Upper lobe of left lung (tissue), 6 donors: ENCODE measurements around the gene CELSR1. TPM values are rescaled to one million over a fixed set of nuclear protein-coding genes. Genes with fewer than 3 reads are reported as not detected.

ENCODE experiments used
- ATAC-seq, 2 donors: fragments of 200-7000 bp; cut with Tn5 transposase; one replicate each; pipeline ENCODE4 v1.9.1; 2022; ENCODE audit warnings: mild to moderate bottlenecking in 2 of 2, moderate library complexity in 2 of 2; ENCODE audit not compliant: low FRiP score in 2 of 2
- DNase-seq, 2 donors: peaks; one replicate each; pipeline ENCODE4 v3.0.0-alpha.2; 2019 to 2020
- H3K27ac ChIP-seq, 4 donors: fragments of 200-600 bp; sonication (generic); one replicate each; pipeline ENCODE4 v1.5.1; 2016 to 2019
- H3K27me3 ChIP-seq, 4 donors: fragments of 200-600 bp; sonication (generic); one replicate each; pipeline ENCODE4 v1.5.1; 2017 to 2019
- H3K36me3 ChIP-seq, 4 donors: fragments of 200-600 bp; sonication (generic); one replicate each; pipeline ENCODE4 v1.5.1; 2016 to 2019
- H3K4me1 ChIP-seq, 4 donors: fragments of 200-600 bp; sonication (generic); one replicate each; pipeline ENCODE4 v1.5.1; 2018 to 2019
- H3K4me3 ChIP-seq, 4 donors: fragments of 200-600 bp; sonication (generic); one replicate each; pipeline ENCODE4 v1.5.1; 2017 to 2019; ENCODE audit warnings: mild to moderate bottlenecking in 2 of 4, moderate library complexity in 1 of 4
- H3K9me3 ChIP-seq, 4 donors: fragments of 200-600 bp; sonication (generic); one replicate each; pipeline ENCODE4 v1.5.1; 2018 to 2019
- EP300 ChIP-seq, 4 donors: sonication (generic); formaldehyde crosslinking; IDR thresholded peaks; one replicate each; pipeline ENCODE4 v1.5.1; 2017; ENCODE audit warnings: antibody characterized with exemption in 4 of 4, control low read depth in 2 of 4
- POLR2A ChIP-seq, 4 donors: fragments of 450-650 bp; IDR thresholded peaks; one replicate each; pipeline ENCODE4 v1.5.1; 2016 to 2017; ENCODE audit warnings: antibody characterized with exemption in 4 of 4, mild to moderate bottlenecking in 2 of 4
- POLR2AphosphoS5 ChIP-seq, 2 donors: sonication (generic); formaldehyde crosslinking; IDR thresholded peaks; one replicate each; pipeline ENCODE4 v1.5.1; 2017; ENCODE audit warnings: antibody characterized with exemption in 2 of 2
- WGBS, 2 donors: methylation state at CpG; one replicate each; pipeline ENCODE4 v1.1.5; 2017 to 2018; 5-methylcytosine and 5-hydroxymethylcytosine counted together
- total RNA-seq, 6 donors: library from RNA; depleted of rRNA in 4 of 6; stranded (reverse); fragments of >200 nt in 4 of 6; gene quantifications; one replicate each; pipeline versions ENCODE4 v1.1.0 to v1.2.1, GENCODE V29; 2016 to 2021
- TF ChIP-seq, protein P1 (sequence below), 6 experiments: fragments of 450-650 bp in 4 of 6; fragments of 200-600 bp in 2 of 6; sonication (generic) in 2 of 6; IDR thresholded peaks; one replicate each; pipeline ENCODE4 v1.5.1; 2016 to 2019; ENCODE audit warnings: antibody characterized with exemption in 6 of 6
- donor health status: DM: no; HTN: no; CAD: no; lungs with moderate emphysema.
- donor health status: DM: no; HTN: yes; CAD: no; lungs with severe emphysema.

CELSR1 gene
- total RNA-seq, 6 donors from 2014 or later, result 45.1 to 145 (median 80.1) TPM

DNA sequence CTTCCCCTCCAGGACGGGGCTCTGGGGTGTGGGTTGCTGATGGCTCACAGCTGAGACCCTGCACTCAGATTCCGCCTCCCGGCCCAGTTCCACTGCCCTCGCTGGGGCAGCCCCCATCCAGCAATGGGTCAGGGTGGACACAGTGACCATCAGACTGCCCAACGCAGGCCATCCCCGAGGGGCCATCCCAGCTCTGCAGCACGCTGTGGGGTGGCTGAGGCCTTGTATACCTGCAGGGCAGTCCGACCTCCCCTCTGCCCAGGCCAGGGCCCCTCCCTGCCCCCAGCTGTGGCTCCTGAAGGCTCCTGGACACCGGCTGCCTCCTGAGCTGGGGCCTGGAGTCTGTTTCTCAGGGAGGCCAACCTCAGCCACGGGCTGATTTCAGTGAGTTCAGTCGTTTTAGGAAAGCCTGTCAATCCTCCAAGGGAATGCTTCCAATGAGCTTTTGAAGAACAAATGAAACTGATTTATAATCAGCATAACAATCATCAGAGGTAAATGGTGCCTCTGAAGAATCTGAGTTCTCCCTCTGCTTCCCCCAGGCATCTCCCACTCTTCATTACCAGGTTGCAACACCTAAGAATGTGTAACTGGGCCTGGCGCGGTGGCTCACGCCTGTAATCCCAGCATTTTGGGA lies 95.1 kb downstream of the CELSR1 start:
- WGBS, 2 donors, result 85 to 95% methylated on average over 7 to 14 of the region's 14 CpGs
- Histone ChIP-seq H3K36me3 (no peaks in the 10 kb centered on the region), H3K4me1 (peaks cover 0 to 41% (median 21%) of the 10 kb centered on the region in 4 donors), H3K4me3 (no peak overlapping the region), H3K27ac (peak overlapping the region; percentile 75 to 87 (median 80)), H3K9me3 (no peaks in the 10 kb centered on the region), H3K27me3 (no peaks in the 10 kb centered on the region)
- DNase-seq (peak in 1 of 2 donors; percentile 58), ATAC-seq (no peak)
- TF ChIP-seq POLR2AphosphoS5 (IDR thresholded peaks at IDR 0.05) (no peak), POLR2A (IDR thresholded peaks at IDR 0.05) (no peak), EP300 (IDR thresholded peaks at IDR 0.05) (no peak)
- TF ChIP-seq, protein P1, sequence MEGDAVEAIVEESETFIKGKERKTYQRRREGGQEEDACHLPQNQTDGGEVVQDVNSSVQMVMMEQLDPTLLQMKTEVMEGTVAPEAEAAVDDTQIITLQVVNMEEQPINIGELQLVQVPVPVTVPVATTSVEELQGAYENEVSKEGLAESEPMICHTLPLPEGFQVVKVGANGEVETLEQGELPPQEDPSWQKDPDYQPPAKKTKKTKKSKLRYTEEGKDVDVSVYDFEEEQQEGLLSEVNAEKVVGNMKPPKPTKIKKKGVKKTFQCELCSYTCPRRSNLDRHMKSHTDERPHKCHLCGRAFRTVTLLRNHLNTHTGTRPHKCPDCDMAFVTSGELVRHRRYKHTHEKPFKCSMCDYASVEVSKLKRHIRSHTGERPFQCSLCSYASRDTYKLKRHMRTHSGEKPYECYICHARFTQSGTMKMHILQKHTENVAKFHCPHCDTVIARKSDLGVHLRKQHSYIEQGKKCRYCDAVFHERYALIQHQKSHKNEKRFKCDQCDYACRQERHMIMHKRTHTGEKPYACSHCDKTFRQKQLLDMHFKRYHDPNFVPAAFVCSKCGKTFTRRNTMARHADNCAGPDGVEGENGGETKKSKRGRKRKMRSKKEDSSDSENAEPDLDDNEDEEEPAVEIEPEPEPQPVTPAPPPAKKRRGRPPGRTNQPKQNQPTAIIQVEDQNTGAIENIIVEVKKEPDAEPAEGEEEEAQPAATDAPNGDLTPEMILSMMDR (IDR thresholded peaks at IDR 0.05), result no peak

DNA sequence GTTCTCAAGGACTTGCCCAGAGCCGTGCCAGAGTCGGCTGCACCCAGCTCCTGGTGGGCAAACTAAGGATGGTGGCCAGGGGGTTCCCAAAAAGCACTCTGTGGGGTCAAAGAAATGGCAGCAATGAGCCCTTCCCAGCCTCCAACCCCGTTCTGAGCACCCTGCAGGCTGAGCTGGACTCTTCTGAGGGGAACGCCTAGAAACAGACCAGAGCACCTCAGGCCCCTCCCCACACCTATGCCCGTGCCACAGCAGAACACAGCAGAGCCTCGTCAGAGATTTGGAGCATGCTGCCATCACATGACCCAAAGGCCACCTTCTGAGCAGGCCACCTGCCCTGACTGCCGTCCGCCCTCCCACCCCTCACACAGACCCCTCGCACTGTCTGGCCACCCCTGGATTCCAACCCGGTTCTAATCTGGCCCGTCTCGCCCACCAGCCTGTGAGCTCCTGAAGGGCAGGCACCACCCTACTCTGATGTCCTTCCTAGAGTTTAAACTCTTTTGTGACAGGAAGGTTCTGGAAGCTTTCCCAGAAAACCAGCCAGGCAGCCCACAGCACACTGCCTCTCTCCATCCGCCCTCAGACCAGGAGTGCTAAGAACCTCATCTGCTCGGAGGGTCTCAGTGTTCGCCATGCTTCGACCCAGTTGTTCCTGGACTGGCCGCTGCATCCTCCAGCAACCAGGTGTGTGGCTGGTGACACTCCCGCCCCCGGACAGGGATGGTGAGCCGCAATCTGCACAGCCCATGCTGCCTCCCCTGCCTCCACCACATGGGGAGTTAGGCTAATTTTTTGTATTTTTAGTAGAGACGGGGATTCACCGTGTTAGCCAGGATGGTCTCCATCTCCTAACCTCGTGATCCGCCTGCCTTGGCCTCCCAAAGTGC lies 97.6 kb downstream of the CELSR1 start:
- TF ChIP-seq, protein P1 (IDR thresholded peaks at IDR 0.05), result no peak
- no peak for TF ChIP-seq POLR2A (IDR thresholded peaks at IDR 0.05)
- no peak for TF ChIP-seq EP300 (IDR thresholded peaks at IDR 0.05)
- no peak for TF ChIP-seq POLR2AphosphoS5 (IDR thresholded peaks at IDR 0.05)
- no peaks in the 10 kb centered on the region for H3K27me3 ChIP-seq
- ATAC-seq (no peak), DNase-seq (peak; percentile 41 to 61)
- H3K9me3 ChIP-seq, result no peaks in the 10 kb centered on the region
- peak overlapping the region in 2 of 4 donors; percentile 49 to 52 for H3K27ac ChIP-seq
- 79 to 90% methylated on average over 19 to 24 of the region's 24 CpGs for WGBS, 2 donors
- H3K4me3 ChIP-seq, result no peak overlapping the region
- peaks cover 0 to 28% (median 12%) of the 10 kb centered on the region in 4 donors for H3K4me1 ChIP-seq
- H3K36me3 ChIP-seq, result no peaks in the 10 kb centered on the region

DNA sequence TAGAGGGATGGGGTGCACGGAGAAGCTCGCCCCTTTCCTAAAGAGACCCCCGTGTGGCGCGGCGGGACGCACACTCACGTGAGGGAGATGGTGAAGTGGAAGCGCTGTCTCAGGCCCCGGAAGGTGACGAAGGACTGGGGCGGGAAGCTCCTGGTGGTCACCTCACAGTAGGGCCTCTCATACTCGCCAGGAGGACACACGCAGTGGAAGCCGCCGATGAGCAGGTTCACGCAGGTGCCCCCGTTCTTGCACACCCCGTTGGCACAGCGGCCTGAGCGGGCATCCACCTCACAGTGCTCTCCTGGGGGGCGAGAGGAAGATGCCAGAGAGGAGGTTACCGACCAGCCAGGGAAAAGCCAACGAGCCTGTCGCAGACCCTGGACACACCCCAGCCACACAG lies 98.3 kb downstream of the CELSR1 start:
- Histone ChIP-seq H3K9me3 (no peaks in the 10 kb centered on the region), H3K27me3 (no peaks in the 10 kb centered on the region), H3K27ac (peak overlapping the region in 2 of 4 donors; percentile 49 to 52), H3K4me1 (peaks cover 0 to 22% (median 12%) of the 10 kb centered on the region in 4 donors), H3K36me3 (no peaks in the 10 kb centered on the region), H3K4me3 (no peak overlapping the region)
- DNase-seq, result peak in 1 of 2 donors; percentile 64
- no peak for ATAC-seq
- 92 to 94% methylated on average over 6 to 25 of the region's 25 CpGs for WGBS, 2 donors
- TF ChIP-seq POLR2AphosphoS5 (IDR thresholded peaks at IDR 0.05) (no peak), POLR2A (IDR thresholded peaks at IDR 0.05) (no peak), EP300 (IDR thresholded peaks at IDR 0.05) (no peak)
- TF ChIP-seq, protein P1 (IDR thresholded peaks at IDR 0.05), result no peak

DNA sequence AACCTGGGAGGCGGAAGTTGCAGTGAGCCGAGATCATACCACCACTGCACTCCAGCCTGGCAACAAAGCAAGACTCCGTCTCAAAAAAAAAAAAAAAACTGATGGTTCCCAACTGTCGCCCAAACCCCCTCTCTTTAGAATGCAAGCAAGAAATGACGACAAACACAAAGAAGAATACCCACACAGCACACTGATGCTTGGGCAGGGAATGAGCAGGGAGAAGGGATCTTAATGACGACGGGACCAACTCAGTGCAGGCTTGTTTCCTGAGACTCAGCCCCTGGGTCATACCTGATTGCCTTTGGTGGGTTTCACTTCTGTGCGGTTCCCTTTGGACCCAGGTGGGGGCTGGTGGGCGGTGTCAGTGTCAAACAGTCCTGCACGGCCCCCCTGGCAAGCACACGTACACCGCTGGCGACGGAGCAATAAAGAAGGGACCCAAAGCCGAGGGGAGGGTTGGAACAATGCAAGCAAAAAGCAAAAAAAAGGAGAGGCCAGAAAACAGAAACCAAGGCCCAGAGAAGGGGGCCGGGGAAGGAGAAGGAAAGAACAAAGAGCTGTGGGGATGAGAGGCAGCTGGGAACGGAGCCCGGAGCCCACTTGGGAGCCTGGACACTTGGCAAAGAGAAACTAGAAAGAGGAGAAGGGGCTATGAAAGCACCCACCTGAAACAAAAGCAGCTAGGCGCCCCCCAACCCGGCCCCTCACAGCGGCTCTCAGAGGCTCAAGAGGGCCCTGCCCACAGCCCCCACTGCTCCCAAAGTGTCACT lies 99.6 kb downstream of the CELSR1 start:
- TF ChIP-seq POLR2AphosphoS5 (IDR thresholded peaks at IDR 0.05), result no peak
- no peak for TF ChIP-seq POLR2A (IDR thresholded peaks at IDR 0.05)
- TF ChIP-seq, protein P1 (IDR thresholded peaks at IDR 0.05), result no peak
- TF ChIP-seq EP300 (IDR thresholded peaks at IDR 0.05), result no peak
- Histone ChIP-seq H3K4me3 (no peak overlapping the region), H3K4me1 (peaks cover 0 to 15% (median 6%) of the 10 kb centered on the region in 4 donors), H3K27me3 (no peaks in the 10 kb centered on the region), H3K27ac (no peak overlapping the region), H3K9me3 (no peaks in the 10 kb centered on the region), H3K36me3 (no peaks in the 10 kb centered on the region)
- 74 to 76% methylated on average over 21 of the region's 21 CpGs for WGBS, 2 donors
- no peak for ATAC-seq
- DNase-seq, result no peak
